Activated T-helper 2 cell treated with anti-CD3 and anti-CD28 coated beads, Interferon-gamma antibody, Interleukin-2, Interleukin-4, amounts not matched to agents 10 μg/mL and 5 μg/mL and 100 μg/mL, durations not matched to agents 14 hours and 24 hours and 36 hours (primary cell): ENCODE data around the gene YIF1A. TPM values are rescaled to one million over a fixed set of nuclear protein-coding genes. Genes with fewer than 3 reads are reported as not detected.
"Not testable (repeated sequence)": the region's sequence is repeated elsewhere in the genome, so short reads cannot be mapped to it uniquely, and the experiment has no call there.

Source experiments
- DNase-seq: peaks from one replicate; pipeline ENCODE4 v3.0.0; 2021; ENCODE audit warnings: low spot score
- H3K27ac Mint-ChIP-seq: one replicate; pipeline ENCODE4 v1.8.0; 2021; ENCODE audit warnings: mixed read lengths
- H3K27me3 Mint-ChIP-seq: one replicate; pipeline ENCODE4 v1.8.0; 2021; ENCODE audit warnings: low read depth, mixed read lengths
- H3K36me3 Mint-ChIP-seq: one replicate; pipeline ENCODE4 v1.8.0; 2021; ENCODE audit warnings: low read depth, mixed read lengths
- H3K4me1 Mint-ChIP-seq: one replicate; pipeline ENCODE4 v1.8.0; 2021; ENCODE audit warnings: low read depth, mixed read lengths
- H3K4me3 Mint-ChIP-seq: one replicate; pipeline ENCODE4 v1.8.0; 2021; ENCODE audit warnings: low read depth, mild to moderate bottlenecking, moderate library complexity, mixed read lengths
- H3K9me3 Mint-ChIP-seq: one replicate; pipeline ENCODE4 v1.8.0; 2021; ENCODE audit warnings: mixed read lengths
- intact Hi-C: fragments of 100-400 bp; cut with micrococcal nuclease; formaldehyde crosslinking; loops from one replicate; pipeline ENCODE4 v1.15.1; 2023
- total RNA-seq: library from RNA; stranded (reverse); gene quantifications from 2 replicates; pipeline ENCODE4 v1.2.3, GENCODE V29; 2022

YIF1A gene
- total RNA-seq, 1 donor from 2014 or later: 78.9 TPM

DNA sequence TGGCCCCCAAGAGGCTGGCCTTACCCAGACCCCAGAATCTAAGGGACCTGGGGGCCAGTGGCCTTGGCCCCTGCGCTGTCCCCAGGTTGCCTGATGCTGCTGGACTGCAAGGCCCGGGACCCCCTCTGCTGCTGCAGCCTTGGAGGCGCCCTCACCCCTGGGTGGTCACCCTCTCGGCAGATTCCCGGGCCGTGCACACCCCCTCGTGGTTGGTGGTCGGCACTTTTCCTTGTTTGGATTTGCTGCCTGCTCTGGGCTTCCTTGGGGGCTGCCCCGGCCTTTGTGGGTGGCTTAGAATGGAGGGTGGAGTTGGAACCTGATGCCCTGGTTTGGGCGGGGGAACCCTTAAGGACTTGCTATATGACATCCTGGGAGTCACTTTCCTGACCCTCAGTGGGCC lies 42.0 kb upstream of the YIF1A start:
- Mint-ChIP-seq H3K27me3 (no peaks in the 10 kb centered on the region), H3K9me3 (no peaks in the 10 kb centered on the region), H3K4me1 (peaks cover 20% of the 10 kb centered on the region), H3K4me3 (no peak overlapping the region), H3K36me3 (no peaks in the 10 kb centered on the region), H3K27ac (no peak overlapping the region)
- DNase-seq: no peak
- intact Hi-C loops: no loop called here

GRCh38 chr11:66329165-66329673 lies 40.3 kb upstream of the YIF1A start:
- H3K36me3 Mint-ChIP-seq: no peaks in the 10 kb centered on the region

DNA sequence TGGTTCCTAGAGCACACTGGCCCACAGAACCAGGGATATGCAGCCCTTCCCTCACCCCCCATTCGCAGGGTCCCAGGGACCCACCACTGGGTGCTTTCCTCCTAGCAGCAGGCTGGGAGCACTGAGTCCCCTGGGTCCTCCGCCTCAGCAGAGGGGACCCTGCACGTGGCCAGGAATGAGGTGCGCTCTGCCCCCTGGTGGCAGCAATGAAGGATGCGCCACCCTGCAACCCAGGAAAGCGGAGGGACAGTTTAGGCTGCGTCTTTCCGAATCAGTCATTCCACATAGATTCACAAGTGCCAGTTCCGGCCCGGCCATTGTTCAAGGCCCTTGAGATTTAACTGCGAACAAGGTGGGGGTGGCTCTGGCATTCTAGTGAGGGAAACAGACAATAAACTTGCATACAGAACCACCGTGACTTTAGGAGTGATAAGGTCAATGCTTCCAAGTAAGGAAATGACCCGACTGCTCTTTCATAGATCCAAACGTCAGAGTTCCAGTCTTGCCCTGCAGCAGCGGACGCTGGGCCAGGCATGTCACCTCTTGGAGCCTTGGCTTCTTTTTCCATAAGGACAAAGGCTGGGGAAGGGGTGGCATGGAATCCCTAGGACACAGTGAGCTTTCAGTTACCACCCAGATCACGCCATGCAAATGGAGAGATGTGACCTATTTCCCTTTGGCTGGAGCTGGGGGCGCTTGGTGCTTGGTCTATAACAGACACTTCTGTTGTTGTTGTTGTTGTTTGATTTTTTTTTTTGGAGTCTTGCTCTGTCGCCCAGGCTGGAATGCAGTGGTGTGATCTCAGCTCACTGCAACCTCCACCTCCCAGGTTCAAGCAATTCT lies 39.6 kb upstream of the YIF1A start:
- intact Hi-C loops: loop anchor here (1.0 to 2.0 kb wide), 2 partner anchors 16 to 106 kb away; no protein-coding TSS in a partner anchor
- Mint-ChIP-seq H3K4me1 (peaks cover 23% of the 10 kb centered on the region), H3K27ac (peak overlapping the region; percentile 73)

More at GRCh38 chr11:66329165-66329673, 40.3 kb upstream of the YIF1A start:
- DNase-seq: no peak
- intact Hi-C loops: loop anchor here (2.0 kb wide), 1 partner anchor 106 kb away; no protein-coding TSS in a partner anchor
- Mint-ChIP-seq H3K4me1 (peaks cover 23% of the 10 kb centered on the region), H3K27me3 (no peaks in the 10 kb centered on the region), H3K27ac (peak overlapping the region; percentile 73), H3K4me3 (no peak overlapping the region), H3K9me3 (no peaks in the 10 kb centered on the region)

DNA sequence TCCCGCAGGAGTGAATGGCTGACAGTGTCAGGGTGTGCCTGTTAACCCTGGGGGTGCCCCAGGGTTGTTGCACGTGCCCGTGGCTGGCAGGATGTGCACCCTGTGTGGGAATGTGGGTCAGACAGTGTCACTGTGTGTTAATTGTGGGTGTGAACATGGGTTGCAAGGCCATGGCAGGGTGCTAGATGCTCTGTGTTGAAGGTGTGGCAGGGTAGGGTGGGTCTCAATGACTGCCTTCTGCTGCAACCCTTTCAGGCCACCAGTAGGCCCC lies 39.0 kb upstream of the YIF1A start:
- Mint-ChIP-seq H3K36me3 (no peaks in the 10 kb centered on the region), H3K4me1 (peaks cover 23% of the 10 kb centered on the region), H3K27ac (peak overlapping the region; percentile 73), H3K27me3 (no peaks in the 10 kb centered on the region), H3K4me3 (no peak overlapping the region), H3K9me3 (no peaks in the 10 kb centered on the region)
- intact Hi-C loops: loop anchor here (1.0 to 2.0 kb wide), 2 partner anchors 16 to 105 kb away; no protein-coding TSS in a partner anchor
- DNase-seq: no peak

More for the DNA sequence above, 39.6 kb upstream of the YIF1A start:
- Mint-ChIP-seq H3K9me3 (no peaks in the 10 kb centered on the region), H3K4me3 (no peak overlapping the region), H3K27me3 (no peaks in the 10 kb centered on the region), H3K36me3 (no peaks in the 10 kb centered on the region)
- DNase-seq: peak; percentile 70

GRCh38 chr11:66327171-66328030 lies 38.5 kb upstream of the YIF1A start:
- DNase-seq: no peak
- H3K4me1 Mint-ChIP-seq: peaks cover 23% of the 10 kb centered on the region
- intact Hi-C loops: loop anchor here (1.0 to 2.0 kb wide), 2 partner anchors 15 to 105 kb away; no protein-coding TSS in a partner anchor
- no peaks in the 10 kb centered on the region for H3K36me3 Mint-ChIP-seq
- peak overlapping the region; percentile 58 for H3K27ac Mint-ChIP-seq
- H3K4me3 Mint-ChIP-seq: no peak overlapping the region
- H3K27me3 Mint-ChIP-seq: no peaks in the 10 kb centered on the region
- H3K9me3 Mint-ChIP-seq: no peaks in the 10 kb centered on the region

DNA sequence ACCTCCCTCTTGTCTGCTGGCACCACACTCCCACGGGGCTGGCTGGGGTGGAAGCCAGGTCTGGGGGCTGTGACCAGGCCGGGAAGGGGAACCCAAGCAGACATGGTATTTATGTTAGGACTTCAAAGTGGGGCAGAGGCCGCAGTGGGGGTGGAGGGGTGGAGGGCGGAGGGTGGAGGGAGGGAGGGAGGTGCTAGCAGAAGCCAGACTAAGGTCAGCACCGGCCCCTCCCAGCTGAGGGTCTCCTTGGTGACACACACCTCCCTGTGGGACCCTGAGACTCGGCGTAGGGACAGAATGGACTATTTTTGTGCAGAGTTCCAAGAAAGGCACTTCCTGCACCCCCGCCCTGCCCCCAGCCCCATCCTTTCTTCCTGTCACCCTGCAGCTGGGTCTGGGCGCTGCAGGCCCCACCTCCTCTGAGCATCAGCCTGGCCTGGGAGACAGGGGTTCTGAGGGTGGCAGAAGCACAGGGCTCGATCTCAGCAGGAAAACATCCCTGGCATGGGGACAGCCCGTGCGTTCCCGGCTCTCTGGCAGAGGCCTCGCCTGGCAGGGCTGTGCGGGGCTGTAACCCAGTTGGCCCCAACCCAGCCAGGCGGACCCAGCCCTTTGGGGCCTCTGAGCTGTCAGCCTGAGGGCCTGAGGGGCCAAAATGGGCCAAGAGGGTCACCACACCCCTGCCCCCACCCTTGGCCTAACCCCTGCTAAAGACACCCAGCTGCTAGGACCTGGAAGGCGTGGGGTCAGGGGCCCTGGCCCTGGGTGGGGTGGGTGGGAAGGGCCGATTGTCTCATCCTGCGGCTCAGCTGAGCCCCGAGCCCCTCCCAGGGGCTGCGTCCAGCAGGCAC lies 37.5 kb upstream of the YIF1A start:
- intact Hi-C loops: no loop called here
- H3K36me3 Mint-ChIP-seq: no peaks in the 10 kb centered on the region
- H3K9me3 Mint-ChIP-seq: no peaks in the 10 kb centered on the region
- peak overlapping the region; percentile 50 for H3K27ac Mint-ChIP-seq
- DNase-seq: no peak
- H3K4me1 Mint-ChIP-seq: peaks cover 23% of the 10 kb centered on the region
- H3K4me3 Mint-ChIP-seq: no peak overlapping the region
- no peaks in the 10 kb centered on the region for H3K27me3 Mint-ChIP-seq

DNA sequence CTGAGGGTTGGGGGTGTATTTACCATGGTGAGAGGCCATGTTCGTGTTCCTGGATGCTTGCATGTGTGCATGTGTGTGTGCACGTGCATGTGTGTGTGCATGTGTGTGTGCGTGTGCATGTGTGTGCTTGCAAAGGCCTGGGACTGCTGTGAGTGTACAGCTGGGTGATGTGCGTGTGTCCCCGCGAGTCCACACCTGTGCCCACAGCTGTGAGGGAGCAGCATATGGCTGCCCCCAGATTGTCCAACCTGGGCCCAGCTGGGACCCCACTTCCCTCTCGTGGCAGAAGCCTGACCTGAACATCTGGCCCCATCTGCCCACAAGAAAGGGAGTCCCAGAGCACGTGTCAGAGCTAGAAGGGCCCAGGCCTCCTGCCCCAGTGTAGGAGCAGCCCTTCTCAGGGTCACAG lies 36.3 kb upstream of the YIF1A start:
- H3K36me3 Mint-ChIP-seq: no peaks in the 10 kb centered on the region
- H3K4me3 Mint-ChIP-seq: no peak overlapping the region
- peaks cover 1% of the 10 kb centered on the region for H3K9me3 Mint-ChIP-seq
- intact Hi-C loops: no loop called here
- peaks cover 23% of the 10 kb centered on the region for H3K4me1 Mint-ChIP-seq
- no peak for DNase-seq
- H3K27ac Mint-ChIP-seq: no peak overlapping the region
- no peaks in the 10 kb centered on the region for H3K27me3 Mint-ChIP-seq

GRCh38 chr11:66324664-66325063 lies 35.7 kb upstream of the YIF1A start:
- Mint-ChIP-seq H3K4me3 (no peak overlapping the region), H3K9me3 (peaks cover 6% of the 10 kb centered on the region), H3K27me3 (no peaks in the 10 kb centered on the region), H3K4me1 (peaks cover 23% of the 10 kb centered on the region), H3K27ac (no peak overlapping the region), H3K36me3 (no peaks in the 10 kb centered on the region)
- DNase-seq: no peak
- intact Hi-C loops: no loop called here

DNA sequence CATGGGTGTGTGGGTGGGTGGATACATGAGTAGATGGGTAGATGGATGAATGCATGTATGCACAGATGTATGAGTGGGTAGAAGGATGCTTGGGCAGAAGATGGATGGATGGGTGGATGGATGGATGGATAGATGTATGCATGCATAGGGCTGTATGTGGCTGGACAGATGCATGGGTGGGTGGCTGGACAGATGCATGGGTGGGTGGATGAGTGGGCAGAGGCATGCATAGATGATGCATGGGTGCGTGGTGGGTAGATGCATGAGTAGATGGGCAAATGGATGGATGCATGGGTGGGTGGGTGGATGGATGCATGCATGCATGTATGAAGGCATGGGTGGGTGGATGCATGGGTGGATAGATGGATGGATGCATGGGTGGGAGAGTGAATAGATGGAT lies 34.7 kb upstream of the YIF1A start:
- Mint-ChIP-seq H3K27me3 (no peaks in the 10 kb centered on the region), H3K27ac (no peak overlapping the region), H3K36me3 (no peaks in the 10 kb centered on the region), H3K9me3 (peaks cover 6% of the 10 kb centered on the region), H3K4me3 (no peak overlapping the region), H3K4me1 (peaks cover 26% of the 10 kb centered on the region)
- intact Hi-C loops: no loop called here
- no peak for DNase-seq

GRCh38 chr11:66322732-66323427 lies 33.9 kb upstream of the YIF1A start:
- intact Hi-C loops: no loop called here
- H3K4me3 Mint-ChIP-seq: no peak overlapping the region
- H3K27me3 Mint-ChIP-seq: no peaks in the 10 kb centered on the region
- H3K4me1 Mint-ChIP-seq: peaks cover 25% of the 10 kb centered on the region
- DNase-seq: no peak
- H3K27ac Mint-ChIP-seq: no peak overlapping the region
- H3K9me3 Mint-ChIP-seq: peaks cover 6% of the 10 kb centered on the region
- no peaks in the 10 kb centered on the region for H3K36me3 Mint-ChIP-seq

- no peak overlapping the region for H3K4me3 Mint-ChIP-seq
- no peaks in the 10 kb centered on the region for H3K27me3 Mint-ChIP-seq
- peaks cover 6% of the 10 kb centered on the region for H3K9me3 Mint-ChIP-seq
- no peaks in the 10 kb centered on the region for H3K36me3 Mint-ChIP-seq
- peaks cover 19% of the 10 kb centered on the region for H3K4me1 Mint-ChIP-seq
- DNase-seq: no peak
- H3K27ac Mint-ChIP-seq: no peak overlapping the region
- intact Hi-C loops: no loop called here
Observed at GRCh38 chr11:66321606-66322005, 32.7 kb upstream of the YIF1A start.

GRCh38 chr11:66320748-66321147 lies 31.8 kb upstream of the YIF1A start:
- intact Hi-C loops, H3K9me3 Mint-ChIP-seq, H3K27me3 Mint-ChIP-seq, DNase-seq, H3K27ac Mint-ChIP-seq, H3K36me3 Mint-ChIP-seq, H3K4me3 Mint-ChIP-seq: not testable (repeated sequence)
- H3K4me1 Mint-ChIP-seq: peaks cover 15% of the 10 kb centered on the region
